NCI-H187 (cell line): ENCODE measurements around the gene FCGR3A.

Source experiments
- DNase-seq, 2 experiments: peaks; one replicate each; lab custom pipeline; 2025; lab: John Stamatoyannopoulos, UW

FCGR3A gene

DNA sequence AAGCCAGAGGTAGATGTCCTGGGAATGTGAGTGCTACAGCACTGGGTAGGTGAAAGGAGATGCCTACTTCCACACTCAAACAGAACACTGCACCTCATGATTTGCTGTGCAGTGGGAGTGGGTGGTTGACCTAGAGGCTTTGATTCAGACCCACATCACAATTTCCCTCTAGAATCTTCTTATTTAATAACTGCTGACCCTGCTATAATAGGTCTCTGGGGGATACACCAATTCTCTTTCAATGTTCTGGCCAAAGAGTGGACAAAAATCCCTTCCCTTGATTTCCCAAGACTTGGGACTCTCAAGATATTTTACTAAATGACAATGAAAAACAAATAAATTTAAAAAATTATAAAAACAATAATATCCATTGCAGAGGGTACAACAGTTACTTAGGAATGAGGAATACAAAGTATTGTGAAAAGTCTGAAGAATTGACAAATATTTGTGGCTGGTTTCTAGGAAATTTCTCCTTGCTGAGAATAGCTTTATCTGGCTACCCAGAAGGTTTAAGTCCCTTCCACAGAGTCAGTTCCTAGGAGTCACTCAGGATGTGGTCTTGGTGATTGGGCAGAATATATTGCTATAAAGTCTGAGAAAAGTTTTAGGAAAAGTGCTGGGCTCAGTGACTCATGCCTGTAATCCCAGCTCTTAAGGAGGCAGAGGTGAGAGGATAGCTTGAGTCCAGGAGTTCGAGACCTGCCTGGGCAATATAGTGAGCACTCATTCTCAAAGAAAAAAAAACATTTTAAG, 46.8 kb downstream of the FCGR3A start:
- no peak for DNase-seq

- no peak for DNase-seq
Measured at GRCh38 chr1:161502181-161502580, 47.4 kb downstream of the FCGR3A start.

- DNase-seq = no peak
Measured at GRCh38 chr1:161501234-161501633, 48.4 kb downstream of the FCGR3A start.

DNA sequence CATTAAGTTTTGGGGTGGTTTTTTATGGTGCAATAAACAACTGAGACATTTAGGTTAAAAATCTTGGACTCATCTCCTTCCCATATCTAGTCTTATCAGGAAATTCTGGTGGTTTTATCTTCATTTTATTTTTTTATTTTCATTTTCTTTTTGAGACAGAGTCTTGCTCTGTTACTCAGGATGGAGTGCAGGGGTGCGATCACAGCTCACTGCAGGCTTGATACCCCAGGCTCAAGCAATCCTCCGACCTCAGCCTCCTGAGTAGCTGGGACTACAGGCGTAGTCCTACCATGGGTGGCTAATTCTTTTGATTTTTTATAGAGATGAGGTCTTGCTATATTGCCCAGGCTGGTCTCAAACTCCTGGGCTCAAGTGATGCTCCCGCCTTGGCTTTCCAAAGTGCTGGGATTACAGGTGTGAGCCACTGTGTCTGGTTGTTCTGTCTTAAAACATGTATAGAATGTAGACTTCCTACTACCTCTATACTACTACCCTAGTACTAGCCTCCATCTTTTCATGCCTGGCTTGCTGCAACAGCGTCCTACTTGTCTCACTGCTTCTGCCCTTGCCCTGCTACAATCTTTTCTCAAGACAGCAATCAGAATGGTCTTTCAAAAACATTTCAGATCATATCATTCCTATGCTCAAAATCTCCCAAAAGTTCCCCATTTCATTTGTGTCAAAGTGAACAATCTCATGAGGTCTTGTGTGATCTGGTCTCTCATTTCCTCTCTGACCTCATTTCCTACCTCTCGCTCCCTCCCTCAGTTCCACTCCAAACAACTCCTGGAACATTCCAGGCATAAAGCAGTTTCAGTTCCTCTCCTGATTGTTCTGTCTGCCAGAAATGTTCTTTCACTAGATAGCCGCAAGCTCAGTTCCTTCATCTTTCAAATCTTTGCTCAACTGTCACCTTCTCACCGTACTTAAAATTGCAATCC, 50.2 kb downstream of the FCGR3A start:
- DNase-seq = no peak

GRCh38 chr1:161498646-161499045, 51.0 kb downstream of the FCGR3A start:
- DNase-seq = no peak

- no peak for DNase-seq
Measured at GRCh38 chr1:161497961-161498360, 51.7 kb downstream of the FCGR3A start.

DNA sequence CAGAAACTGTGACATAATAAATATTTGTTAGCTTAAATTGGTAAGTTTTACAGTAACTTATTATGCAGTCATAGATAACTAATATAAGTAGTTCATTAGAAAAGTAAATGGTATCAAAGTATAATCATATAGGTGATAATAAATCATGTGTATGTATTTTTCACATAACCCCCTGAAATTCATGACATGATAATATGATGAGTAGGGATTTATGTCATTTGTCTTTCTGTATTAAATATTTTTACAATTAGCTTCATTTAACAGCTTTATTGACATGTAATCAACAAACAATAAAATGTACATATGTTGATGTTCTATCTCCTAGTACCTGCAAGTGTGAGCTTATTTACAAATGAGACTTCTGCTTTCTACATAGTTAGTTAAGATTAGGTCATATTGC, 54.1 kb downstream of the FCGR3A start:
- DNase-seq = no peak

- DNase-seq = no peak
Measured at GRCh38 chr1:161494091-161494735, 55.4 kb downstream of the FCGR3A start.

DNA sequence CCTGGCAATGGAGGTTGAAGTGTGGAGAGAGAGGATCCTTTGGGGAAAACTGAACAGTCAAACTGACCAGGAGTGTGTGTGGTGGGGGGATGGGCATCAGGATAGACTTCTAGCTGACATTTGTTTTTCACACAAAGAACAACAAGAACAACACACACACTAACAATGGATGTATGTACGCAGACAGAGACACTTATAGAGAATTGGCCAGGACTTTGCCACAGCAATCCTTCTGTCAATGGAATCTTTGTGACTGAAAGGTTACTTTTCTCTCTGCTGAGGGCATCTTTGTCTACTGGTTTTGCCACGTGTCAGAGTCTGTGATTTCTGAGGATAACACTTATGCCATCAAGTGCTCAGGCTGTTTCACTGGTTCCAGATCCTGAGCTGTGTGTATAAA, 56.8 kb downstream of the FCGR3A start:
- DNase-seq = no peak
